Gastrocnemius medialis (tissue), 4 donors: Measurements from ENCODE around the gene TBC1D2.

Source experiments
- POLR2A ChIP-seq, 2 donors: fragments of 450-650 bp; IDR thresholded peaks; one replicate each; pipeline ENCODE4 v1.6.1; 2017; ENCODE audit warnings: antibody characterized with exemption in 2 of 2, mild to moderate bottlenecking in 2 of 2, moderate library complexity in 2 of 2
- TF ChIP-seq, protein P1 (sequence below), 5 experiments: fragments of 450-650 bp in 3 of 5; fragments of 200-600 bp in 2 of 5; sonication (generic) in 2 of 5; IDR thresholded peaks in 4 of 5; conservative IDR thresholded peaks in 1 of 5; 1 replicate in 4 of 5; 2 replicates in 1 of 5; pipeline ENCODE4 v1.5.1; 2016 to 2019; ENCODE audit warnings: antibody characterized with exemption in 5 of 5, mild to moderate bottlenecking in 3 of 5, moderate library complexity in 3 of 5

DNA sequence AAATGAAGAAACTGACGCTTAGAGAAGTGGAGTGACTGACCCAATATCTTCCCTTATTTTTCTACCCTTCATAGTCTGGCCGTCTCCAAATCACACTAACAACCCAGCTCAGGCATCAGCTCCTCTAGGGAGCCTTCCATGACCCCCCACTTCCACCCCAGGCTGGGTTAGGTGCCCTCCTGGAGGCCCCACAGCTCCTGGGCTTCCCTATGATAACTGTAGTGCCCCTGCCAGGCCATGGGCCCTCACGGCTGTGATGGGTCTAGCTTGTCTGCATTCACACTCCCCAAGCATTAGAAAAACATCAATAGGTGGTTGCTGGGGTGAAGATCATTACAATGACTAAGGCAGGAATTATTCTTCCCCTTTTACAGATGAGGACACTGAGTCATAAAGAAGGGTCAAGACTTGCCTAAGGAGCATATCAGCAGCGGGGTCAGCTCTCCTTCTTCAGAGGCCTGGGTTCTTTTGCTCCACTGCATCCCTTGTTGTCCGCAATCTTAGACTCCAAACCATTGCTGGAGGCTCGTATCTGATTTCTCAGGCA, 70.4 kb downstream of the TBC1D2 start:
- TF ChIP-seq, protein P1, sequence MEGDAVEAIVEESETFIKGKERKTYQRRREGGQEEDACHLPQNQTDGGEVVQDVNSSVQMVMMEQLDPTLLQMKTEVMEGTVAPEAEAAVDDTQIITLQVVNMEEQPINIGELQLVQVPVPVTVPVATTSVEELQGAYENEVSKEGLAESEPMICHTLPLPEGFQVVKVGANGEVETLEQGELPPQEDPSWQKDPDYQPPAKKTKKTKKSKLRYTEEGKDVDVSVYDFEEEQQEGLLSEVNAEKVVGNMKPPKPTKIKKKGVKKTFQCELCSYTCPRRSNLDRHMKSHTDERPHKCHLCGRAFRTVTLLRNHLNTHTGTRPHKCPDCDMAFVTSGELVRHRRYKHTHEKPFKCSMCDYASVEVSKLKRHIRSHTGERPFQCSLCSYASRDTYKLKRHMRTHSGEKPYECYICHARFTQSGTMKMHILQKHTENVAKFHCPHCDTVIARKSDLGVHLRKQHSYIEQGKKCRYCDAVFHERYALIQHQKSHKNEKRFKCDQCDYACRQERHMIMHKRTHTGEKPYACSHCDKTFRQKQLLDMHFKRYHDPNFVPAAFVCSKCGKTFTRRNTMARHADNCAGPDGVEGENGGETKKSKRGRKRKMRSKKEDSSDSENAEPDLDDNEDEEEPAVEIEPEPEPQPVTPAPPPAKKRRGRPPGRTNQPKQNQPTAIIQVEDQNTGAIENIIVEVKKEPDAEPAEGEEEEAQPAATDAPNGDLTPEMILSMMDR (IDR thresholded peaks at IDR 0.05 in 4 of 5, conservative IDR thresholded peaks at IDR 0.05 in 1 of 5), result no peak
- TF ChIP-seq POLR2A (IDR thresholded peaks at IDR 0.05), result no peak
